ENCODE measurements around the gene PPP2R2C.

Gene PPP2R2C

DNA sequence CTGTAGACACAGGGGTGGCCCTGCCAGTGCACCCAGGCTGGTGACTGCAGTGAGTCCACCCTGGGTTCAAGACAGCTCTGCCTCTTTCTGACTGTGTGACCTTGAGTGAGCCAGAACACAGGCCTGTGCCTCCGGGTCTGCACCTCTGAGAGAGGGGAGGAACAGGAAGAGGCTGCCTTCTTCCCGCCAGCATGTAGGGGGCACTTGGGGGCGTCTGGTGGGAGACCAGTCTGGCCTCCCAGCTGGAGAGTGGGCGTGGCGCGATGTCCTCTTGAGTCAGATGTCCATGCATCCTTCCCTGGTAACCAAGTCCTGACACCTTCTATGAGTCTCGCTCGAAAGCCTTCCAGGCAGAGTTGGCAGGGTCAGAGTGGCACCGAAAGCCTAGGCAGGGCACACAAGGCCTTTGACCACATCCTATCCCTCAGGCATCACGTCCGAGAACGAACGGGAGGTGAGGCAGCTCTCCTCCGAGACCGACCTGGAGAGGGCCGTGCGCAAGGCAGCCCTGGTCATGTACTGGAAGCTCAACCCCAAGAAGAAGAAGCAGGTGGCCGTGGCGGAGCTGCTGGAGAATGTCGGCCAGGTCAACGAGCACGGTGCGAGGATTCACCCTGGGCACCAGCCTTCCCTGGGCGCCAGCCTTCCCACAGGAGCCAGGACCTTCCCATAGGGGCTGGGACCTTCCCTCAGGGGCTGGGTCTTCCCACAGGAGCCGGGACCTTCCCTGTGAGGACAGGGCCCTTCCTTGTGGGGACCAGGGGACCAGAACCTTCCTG is 181.5 kb downstream of the PPP2R2C start:
- no peak for ATAC-seq
- Mint-ChIP-seq H3K4me1 (no peaks in the 10 kb centered on the region), H3K4me3 (no peak overlapping the region), H3K36me3 (peaks cover 33% of the 10 kb centered on the region), H3K27me3 (no peaks in the 10 kb centered on the region), H3K27ac (no peak overlapping the region), H3K9me3 (no peaks in the 10 kb centered on the region)

DNA sequence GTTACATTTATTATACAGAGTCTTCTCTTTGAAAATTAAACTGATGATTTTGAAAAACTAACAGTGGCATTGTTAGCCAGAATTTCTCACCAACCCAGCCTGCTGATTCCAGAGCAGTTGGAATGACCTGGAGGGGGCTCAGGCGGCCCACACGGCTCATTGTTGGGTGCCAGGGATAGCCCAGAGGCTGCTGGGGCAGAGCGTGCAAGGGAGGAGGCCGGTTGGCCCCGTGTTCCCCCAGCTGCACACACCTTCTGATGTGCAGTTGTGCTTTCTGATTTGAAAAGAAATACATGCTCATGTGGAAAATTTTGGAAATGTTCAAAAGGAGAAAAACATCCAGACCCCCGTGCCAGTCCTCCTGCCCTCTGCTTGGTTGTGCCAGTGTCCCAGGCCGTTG is 182.2 kb downstream of the PPP2R2C start:
- no peak for ATAC-seq
- H3K4me3 Mint-ChIP-seq: no peak overlapping the region
- H3K4me1 Mint-ChIP-seq: no peaks in the 10 kb centered on the region
- H3K36me3 Mint-ChIP-seq: peaks cover 30% of the 10 kb centered on the region
- no peaks in the 10 kb centered on the region for H3K27me3 Mint-ChIP-seq
- H3K27ac Mint-ChIP-seq: no peak overlapping the region
- H3K9me3 Mint-ChIP-seq: no peaks in the 10 kb centered on the region

DNA sequence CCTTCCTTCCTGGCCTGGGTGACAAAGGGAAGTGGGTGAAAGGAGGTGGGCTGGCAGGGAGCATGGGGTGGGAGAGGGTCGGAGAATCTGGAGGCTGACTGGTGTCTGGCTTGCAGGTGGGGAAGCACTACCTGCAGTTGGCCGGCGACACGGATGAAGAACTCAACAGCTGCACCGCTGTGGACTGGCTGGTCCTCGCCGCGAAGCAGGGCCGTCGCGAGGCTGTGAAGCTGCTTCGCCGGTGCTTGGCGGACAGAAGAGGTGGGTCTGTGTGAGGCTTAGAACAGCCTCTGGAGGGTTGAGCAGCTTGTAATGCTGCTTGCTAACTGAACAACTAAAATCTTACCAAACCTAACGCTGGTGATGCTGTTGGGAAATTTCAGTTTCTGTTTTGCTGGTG is 183.5 kb downstream of the PPP2R2C start:
- ATAC-seq: no peak
- no peak overlapping the region for H3K27ac Mint-ChIP-seq
- H3K4me3 Mint-ChIP-seq: no peak overlapping the region
- no peaks in the 10 kb centered on the region for H3K9me3 Mint-ChIP-seq
- H3K27me3 Mint-ChIP-seq: no peaks in the 10 kb centered on the region
- H3K36me3 Mint-ChIP-seq: peaks cover 18% of the 10 kb centered on the region
- H3K4me1 Mint-ChIP-seq: no peaks in the 10 kb centered on the region

DNA sequence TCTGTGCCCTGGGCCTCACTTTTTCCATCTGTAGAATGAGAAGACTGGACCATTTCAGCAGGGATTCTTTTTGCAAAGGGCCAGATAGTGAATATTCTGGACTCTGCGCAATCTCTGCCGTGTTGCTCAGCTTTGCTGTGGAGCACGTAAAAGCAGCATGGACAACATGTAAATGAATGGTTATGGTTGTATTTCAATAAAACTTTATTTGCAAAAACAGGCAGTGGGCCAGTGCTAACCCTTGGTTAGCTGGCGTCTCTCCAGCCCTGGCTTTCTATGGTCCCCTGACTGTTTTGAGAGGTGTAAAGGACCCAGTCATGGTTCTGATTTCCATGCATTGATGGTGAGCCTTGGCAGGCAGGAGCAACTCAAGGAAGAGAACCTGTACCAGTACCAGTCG is 184.1 kb downstream of the PPP2R2C start:
- no peaks in the 10 kb centered on the region for H3K4me1 Mint-ChIP-seq
- no peak overlapping the region for H3K27ac Mint-ChIP-seq
- no peaks in the 10 kb centered on the region for H3K9me3 Mint-ChIP-seq
- H3K36me3 Mint-ChIP-seq: peaks cover 18% of the 10 kb centered on the region
- no peak overlapping the region for H3K4me3 Mint-ChIP-seq
- no peaks in the 10 kb centered on the region for H3K27me3 Mint-ChIP-seq
- no peak for ATAC-seq

DNA sequence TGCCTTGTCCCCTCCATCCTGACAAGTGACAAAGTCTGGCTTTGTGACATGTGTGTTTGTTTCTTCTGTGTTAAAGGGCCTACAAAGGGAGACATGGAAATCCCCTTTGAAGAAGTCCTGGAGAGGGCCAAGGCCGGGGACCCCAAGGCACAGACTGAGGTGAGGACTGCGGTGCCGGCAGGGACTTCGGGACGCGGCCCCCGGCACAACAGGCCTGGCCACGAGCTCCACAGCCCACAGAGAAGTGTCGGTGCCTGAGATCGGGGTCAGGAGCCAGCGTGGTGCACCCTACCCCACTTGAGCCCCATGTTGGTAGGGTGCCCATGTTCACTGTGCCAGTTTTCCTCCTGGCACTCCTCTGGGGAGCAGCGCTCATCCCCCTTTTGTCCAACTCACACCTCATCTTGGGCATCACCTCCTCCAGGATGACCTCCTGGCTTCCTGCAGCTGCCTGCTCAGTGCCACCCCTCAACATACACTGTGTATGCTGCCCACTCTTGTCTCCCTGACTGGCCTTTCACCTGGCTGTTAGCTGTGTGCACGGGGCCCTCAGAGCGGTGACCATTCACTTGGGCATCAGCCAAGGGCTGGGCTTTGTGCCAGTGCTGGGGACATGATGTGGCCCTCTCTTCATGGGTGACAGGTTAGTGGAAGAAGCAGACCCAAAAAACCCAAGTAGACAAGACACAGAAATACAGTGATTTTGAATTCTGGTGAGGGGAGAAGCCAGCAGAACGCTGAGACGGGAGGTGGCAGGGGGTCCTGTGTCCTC is 185.2 kb downstream of the PPP2R2C start:
- H3K27me3 Mint-ChIP-seq: no peaks in the 10 kb centered on the region
- no peak for ATAC-seq
- no peak overlapping the region for H3K27ac Mint-ChIP-seq
- H3K4me3 Mint-ChIP-seq: no peak overlapping the region
- H3K36me3 Mint-ChIP-seq: peaks cover 18% of the 10 kb centered on the region
- no peaks in the 10 kb centered on the region for H3K9me3 Mint-ChIP-seq
- H3K4me1 Mint-ChIP-seq: no peaks in the 10 kb centered on the region

DNA sequence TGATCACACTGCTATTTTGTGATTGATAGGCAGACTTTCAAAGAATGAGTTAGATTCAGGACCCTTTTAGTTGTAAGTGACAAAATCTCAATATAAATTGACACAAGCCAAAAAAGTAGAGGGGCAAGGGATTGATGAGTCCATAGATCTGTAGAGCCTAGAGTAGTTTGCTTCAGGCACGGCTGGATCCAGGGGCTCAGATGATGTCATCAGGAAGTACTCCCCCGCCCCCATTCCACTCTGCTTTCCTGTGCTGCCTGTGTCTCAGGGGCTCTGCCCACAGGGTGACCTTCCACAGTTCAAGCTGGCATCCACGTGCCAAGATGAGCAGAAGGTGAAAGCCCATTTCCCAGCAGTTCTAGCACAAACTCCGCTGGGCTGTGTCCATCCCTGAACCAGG is 189.1 kb downstream of the PPP2R2C start:
- Mint-ChIP-seq H3K4me1 (peaks cover 7% of the 10 kb centered on the region), H3K27me3 (no peaks in the 10 kb centered on the region), H3K9me3 (no peaks in the 10 kb centered on the region), H3K4me3 (no peak overlapping the region), H3K27ac (no peak overlapping the region), H3K36me3 (peaks cover 20% of the 10 kb centered on the region)
- no peak for ATAC-seq

DNA sequence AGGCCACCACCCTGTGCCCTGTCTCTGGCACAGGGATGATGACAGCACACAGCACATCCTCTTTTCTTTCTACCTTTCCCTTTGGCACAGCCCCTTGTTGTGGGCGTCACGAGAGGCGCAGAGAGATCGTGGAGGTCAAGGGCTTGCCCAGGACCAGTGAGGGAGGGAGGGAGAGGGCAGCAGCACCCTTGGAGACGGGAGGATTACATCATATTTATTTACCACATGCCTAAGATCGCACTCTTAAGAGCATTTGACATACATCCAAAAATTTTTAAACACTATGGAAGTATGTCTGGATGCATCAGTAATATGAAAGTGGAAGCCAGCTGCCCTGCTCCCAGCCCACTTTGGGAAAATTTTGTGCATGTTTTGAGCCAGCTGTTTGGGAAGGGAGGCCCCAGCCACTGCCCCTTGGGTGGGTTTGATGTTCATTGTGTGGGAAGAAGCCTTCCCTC is 190.1 kb downstream of the PPP2R2C start:
- peaks cover 7% of the 10 kb centered on the region for H3K4me1 Mint-ChIP-seq
- H3K36me3 Mint-ChIP-seq: peaks cover 15% of the 10 kb centered on the region
- no peaks in the 10 kb centered on the region for H3K9me3 Mint-ChIP-seq
- no peak overlapping the region for H3K4me3 Mint-ChIP-seq
- ATAC-seq: no peak
- no peaks in the 10 kb centered on the region for H3K27me3 Mint-ChIP-seq
- no peak overlapping the region for H3K27ac Mint-ChIP-seq

DNA sequence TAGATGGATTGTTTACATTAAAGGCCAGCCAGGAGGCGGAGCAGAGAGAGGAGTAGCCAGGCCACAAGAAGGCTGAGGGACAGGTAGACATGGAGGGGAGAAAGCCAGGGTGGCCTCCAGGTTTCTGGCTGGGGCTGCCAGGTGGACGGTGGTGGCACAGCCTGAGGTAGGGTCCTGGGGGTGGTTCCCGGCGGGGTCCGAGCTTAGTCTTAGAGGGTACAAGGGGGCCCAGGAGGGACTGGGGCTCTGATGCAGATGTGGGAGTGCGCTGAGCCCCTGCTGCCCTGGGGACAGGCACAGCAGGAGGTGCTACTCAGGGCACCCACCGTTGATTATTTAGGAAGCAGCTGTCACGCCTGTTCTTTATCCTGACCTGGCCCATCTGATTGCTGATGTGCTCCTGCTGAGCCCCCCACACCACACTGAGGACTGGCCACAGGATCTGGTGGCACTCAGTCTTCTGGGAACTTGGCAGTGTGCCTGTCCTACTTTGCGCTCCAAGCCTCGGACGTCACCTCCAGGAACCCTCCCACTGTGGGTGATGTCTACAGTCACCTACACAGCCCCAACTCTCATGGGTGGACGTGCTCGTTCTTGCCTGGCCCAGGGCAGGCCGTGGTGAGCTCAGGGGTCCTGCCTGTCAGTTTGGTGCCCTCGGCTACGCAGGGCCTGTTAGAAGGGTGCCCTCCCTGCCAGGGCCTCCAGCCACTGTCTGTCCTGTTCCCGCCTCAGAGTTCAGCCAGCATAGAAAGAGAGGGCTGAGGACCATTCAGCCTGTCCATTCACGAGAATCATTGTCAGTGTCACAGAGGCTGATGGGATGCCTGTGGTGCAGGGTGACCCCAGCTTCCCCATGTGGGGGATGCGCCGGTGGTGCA is 190.7 kb downstream of the PPP2R2C start:
- no peak for ATAC-seq
- H3K9me3 Mint-ChIP-seq: no peaks in the 10 kb centered on the region
- H3K27ac Mint-ChIP-seq: no peak overlapping the region
- peaks cover 7% of the 10 kb centered on the region for H3K4me1 Mint-ChIP-seq
- no peak overlapping the region for H3K4me3 Mint-ChIP-seq
- H3K27me3 Mint-ChIP-seq: no peaks in the 10 kb centered on the region
- H3K36me3 Mint-ChIP-seq: peaks cover 9% of the 10 kb centered on the region

DNA sequence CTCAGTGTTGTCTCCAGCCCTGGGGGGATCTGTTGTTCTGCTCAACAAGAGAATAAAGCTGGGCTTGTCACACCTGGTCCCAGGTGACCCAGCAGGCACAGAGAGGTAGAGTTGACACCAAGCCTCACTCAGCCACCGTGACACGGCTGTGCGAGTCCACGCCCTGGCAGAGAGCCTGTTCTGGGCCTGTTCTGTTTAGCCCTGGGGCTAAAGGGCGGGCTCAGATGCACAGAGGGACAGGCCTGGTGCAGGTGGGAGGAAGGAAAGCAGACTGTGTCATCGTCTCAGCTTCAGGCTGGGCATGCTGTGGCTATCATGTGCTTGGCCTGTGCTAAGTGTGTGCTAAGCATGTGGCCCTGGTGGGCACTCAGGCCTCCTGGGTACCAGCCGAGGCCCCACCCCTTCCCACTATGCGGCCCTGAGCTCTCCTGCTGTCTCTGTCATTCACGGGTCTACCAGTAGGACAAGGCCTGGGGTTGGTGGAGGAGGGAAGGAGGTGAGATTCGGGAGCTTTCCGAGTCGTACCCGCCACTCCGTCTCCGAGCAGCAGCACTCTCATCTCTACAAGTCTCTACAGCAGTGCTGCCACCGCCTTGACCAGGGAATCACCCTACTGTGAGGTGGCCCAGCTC is 191.9 kb downstream of the PPP2R2C start:
- ATAC-seq: no peak
- no peak overlapping the region for H3K27ac Mint-ChIP-seq
- no peak overlapping the region for H3K4me3 Mint-ChIP-seq

DNA sequence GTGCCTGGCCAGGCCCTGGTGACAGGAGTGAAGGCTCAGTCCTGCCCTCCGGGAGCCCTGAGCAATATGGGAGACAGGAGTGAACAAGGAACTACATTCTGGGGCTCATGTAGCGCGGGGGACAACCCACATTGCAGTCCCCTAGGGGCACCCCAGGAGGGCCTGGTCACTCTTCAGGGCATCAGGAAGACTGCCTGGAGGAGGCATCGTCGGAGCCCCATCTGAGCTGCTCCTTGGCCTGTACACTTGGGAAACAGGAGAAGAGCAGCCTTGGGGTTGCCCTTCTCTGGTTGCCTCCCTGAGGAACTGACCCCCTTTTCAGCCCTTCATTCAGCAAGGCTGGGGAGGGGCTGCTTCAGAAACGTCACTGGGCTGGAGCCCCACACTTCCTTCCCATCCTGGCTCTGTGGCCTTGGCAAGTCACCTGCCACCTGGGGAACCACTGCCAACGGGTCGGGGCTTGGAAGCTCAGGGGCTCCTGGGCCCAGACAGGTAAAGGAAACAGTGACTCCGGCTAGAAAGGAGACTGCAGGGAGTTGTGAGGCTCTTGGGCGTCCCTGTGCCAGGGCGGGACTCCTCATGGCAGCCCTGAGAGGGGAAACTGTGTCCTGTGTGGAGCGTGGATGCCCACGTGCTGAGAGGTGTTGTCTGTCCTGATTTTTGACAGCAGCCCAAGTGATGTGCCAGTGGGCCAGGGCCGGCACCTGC is 192.7 kb downstream of the PPP2R2C start:
- H3K4me1 Mint-ChIP-seq: peaks cover 7% of the 10 kb centered on the region
- no peak for ATAC-seq
- no peak overlapping the region for H3K27ac Mint-ChIP-seq
- no peaks in the 10 kb centered on the region for H3K9me3 Mint-ChIP-seq
- H3K4me3 Mint-ChIP-seq: no peak overlapping the region
- H3K36me3 Mint-ChIP-seq: peaks cover 8% of the 10 kb centered on the region
- no peaks in the 10 kb centered on the region for H3K27me3 Mint-ChIP-seq

More for the DNA sequence above, 191.9 kb downstream of the PPP2R2C start:
- Mint-ChIP-seq H3K27me3 (no peaks in the 10 kb centered on the region), H3K9me3 (no peaks in the 10 kb centered on the region), H3K36me3 (peaks cover 8% of the 10 kb centered on the region), H3K4me1 (peaks cover 7% of the 10 kb centered on the region)

DNA sequence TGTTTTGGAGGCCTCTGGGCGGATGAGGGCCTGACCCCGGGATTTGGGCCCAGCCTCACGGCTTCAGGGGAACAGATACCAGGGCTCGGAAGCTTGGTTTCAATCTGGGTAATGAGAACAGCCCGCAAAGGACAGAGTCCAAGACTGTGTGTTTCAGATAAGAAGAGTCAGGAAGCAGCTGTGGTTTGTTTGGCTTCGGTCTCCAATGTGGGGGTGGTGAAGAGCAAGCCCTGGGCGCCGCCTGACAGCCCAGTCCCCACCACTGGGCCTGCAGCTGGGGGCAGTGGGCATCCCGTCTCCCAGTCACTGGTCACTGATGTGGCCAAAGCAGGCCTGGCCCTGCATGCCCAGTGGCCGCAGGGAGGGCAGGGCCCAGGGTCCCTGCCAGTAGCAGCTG is 193.6 kb downstream of the PPP2R2C start:
- Mint-ChIP-seq H3K4me1 (peaks cover 7% of the 10 kb centered on the region), H3K4me3 (no peak overlapping the region), H3K27ac (no peak overlapping the region), H3K36me3 (peaks cover 8% of the 10 kb centered on the region), H3K27me3 (no peaks in the 10 kb centered on the region), H3K9me3 (no peaks in the 10 kb centered on the region)
- ATAC-seq: peak; percentile 69

DNA sequence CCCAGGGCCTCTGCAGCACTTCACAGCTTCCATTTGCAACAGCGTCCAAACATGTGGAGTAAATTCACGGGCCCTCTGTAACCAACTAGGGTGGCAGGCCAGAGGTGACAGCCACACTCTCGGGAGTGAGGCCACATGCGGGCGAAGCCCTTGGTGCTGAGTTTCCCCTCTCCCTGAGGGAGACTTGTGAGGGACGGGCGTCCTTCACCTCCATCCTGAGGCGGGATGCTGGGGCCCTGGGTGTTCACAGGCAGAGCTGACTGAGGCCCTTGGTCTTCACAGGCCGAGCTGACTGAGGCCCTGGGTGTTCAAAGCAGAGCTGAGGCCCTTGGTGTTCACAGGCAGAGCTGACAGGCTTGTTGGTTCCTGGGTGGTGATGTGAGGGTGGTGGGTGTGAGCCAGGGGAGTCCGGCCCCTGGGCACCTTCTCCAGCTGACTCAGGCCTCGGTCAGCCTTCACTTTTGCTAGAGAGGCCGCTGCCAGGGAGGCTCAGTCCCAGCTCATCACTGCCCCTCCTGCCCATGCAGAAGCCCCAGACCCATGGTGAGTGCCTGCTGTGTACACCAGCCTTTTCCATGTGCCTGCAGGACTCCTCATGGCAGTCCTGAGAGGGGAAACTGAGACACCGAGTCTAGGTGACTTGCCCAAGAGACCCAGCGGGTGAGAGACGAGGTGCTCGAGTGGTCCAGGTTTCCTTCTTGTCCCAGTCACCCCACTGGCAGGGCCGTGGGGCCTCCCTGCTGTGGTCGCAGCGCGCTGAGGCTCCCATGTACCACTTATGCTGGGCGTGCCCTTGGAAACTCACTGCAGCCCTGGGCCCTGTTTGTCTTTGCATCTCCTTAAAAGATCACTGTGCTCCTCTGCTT is 194.2 kb downstream of the PPP2R2C start:
- H3K27me3 Mint-ChIP-seq: no peaks in the 10 kb centered on the region
- peaks cover 8% of the 10 kb centered on the region for H3K36me3 Mint-ChIP-seq
- peaks cover 7% of the 10 kb centered on the region for H3K4me1 Mint-ChIP-seq
- H3K4me3 Mint-ChIP-seq: no peak overlapping the region
- ATAC-seq: peak; percentile 14
- H3K9me3 Mint-ChIP-seq: no peaks in the 10 kb centered on the region
- H3K27ac Mint-ChIP-seq: no peak overlapping the region

DNA sequence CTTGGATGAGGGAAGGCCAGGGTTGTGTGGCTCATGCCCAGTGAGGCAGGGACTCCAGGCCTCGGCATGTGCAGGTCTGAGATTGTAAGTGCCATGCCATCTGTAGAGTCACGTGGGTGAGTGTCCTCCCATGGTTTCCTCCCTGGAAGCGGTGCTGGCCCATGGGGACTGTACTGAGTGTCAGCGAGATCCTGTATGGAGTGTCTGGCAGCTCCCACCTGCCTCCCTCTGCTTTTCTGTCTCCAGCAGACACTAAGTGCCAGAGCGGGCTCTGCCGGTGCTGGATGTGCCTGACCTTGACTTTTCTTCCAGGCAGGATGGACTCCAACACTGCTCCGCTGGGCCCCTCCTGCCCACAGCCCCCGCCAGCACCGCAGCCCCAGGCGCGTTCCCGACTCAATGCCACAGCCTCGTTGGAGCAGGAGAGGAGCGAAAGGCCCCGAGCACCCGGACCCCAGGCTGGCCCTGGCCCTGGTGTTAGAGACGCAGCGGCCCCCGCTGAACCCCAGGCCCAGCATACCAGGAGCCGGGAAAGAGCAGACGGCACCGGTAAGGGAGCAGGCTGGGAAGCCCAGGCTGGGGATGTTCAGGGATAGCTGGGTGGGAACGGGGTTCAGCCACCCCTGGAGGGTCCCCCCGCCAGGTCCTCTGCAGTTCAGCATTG is 195.1 kb downstream of the PPP2R2C start:
- H3K4me3 Mint-ChIP-seq: no peak overlapping the region
- no peaks in the 10 kb centered on the region for H3K9me3 Mint-ChIP-seq
- peaks cover 8% of the 10 kb centered on the region for H3K36me3 Mint-ChIP-seq
- H3K4me1 Mint-ChIP-seq: peaks cover 7% of the 10 kb centered on the region
- no peaks in the 10 kb centered on the region for H3K27me3 Mint-ChIP-seq
- ATAC-seq: no peak
- H3K27ac Mint-ChIP-seq: no peak overlapping the region
